DND-41 (cell line): ENCODE measurements around the gene PTPRC.

Experiments used
- CTCF ChIP-seq: IDR thresholded peaks from 2 replicates; pipeline ENCODE4 v1.5.1; 2012; ENCODE audit warnings: borderline replicate concordance, low read length, moderate library complexity, mild to moderate bottlenecking; ENCODE audit not compliant: poor library complexity, severe bottlenecking; ENCODE audit errors: extremely low read depth
- EZH2 ChIP-seq: IDR thresholded peaks from 3 replicates; pipeline ENCODE4 v1.6.1; 2012; ENCODE audit warnings: borderline replicate concordance, low read depth, mild to moderate bottlenecking, moderate library complexity, low read length, inconsistent platforms; ENCODE audit not compliant: severe bottlenecking

- TF ChIP-seq CTCF (peak; percentile 78), EZH2 (no peak)
Measured at GRCh38 chr1:198771563-198772153, 132.8 kb downstream of the PTPRC start.
